HG02943 (cell line): ENCODE measurements around the gene PPP2R5E.
"Not testable (repeated sequence)": the region's sequence is repeated elsewhere in the genome, so short reads cannot be mapped to it uniquely, and the experiment has no call there.

Experiments used
- ATAC-seq: cut with Tn5 transposase; IDR thresholded peaks from one replicate; pipeline ENCODE4 v1.9.1; 2021; ENCODE audit warnings: mild to moderate bottlenecking, low read depth, moderate library complexity; ENCODE audit not compliant: unreplicated experiment

Gene PPP2R5E

DNA sequence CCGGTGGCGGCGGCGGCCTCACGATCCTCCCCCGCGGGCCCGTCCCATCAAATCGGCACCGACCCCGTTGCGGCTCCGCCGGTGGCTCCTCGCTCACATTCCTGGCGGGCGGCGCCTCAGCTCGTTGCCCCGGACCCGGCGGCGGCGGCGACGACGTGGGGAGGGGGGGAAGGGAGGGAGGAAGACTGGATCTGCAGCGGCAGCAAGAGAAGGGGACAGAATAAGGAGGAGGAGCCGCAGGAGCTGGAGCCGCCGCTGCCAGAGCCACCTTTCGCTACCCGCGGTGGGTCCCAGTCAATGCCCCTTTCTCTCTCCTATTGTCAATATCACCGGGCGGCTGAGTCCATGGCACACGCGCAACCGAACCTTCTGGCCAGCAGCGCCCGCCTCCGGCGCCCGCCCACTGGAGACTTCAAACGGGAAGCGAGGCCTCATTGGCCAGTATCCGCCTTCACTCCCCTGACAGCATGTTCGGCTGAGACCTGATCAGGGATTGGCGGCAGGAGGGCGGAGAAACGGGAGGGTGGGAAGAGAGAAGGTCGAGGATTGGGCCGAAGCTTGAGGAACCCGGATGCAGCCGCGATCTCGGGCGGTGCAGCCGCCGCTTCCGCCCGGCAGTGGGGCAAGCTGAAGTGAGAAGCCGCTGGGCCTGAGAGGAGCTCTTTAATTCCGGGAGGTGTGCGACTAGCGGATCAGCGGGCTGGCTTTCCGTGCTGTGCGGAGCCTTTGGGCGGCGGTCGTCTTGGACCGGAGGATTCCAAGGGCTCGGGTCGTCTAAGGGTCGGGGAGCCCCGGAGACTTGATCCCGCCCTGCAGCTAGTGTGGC is at the start of gene PPP2R5E:
Gene PPP2R5E (minus strand): TSS at position 378 of the 826 bp plus-strand sequence. CDS start 3,692 bp downstream, outside the sequence.
- ATAC-seq: peak; percentile 95

DNA sequence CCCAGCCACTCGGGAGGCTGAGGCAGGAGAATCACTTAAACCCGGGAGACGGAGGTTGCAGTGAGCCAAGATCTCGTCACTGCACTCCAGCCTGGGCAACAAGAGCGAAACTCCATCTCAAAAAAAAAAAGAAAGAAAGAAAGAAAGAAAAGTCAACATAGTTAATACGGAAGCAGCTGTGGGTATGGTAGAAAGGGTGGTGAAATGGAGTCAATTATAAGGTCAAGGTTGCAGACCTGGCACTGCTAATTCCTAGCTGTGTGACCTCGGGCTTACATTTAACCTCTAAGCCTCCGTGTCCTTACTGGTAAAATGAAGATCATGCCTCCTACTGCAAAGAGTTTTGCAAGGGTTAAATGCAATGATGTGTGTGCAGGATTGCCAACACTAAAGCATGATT is 39.9 kb upstream of the PPP2R5E start:
- ATAC-seq: not testable (repeated sequence)

DNA sequence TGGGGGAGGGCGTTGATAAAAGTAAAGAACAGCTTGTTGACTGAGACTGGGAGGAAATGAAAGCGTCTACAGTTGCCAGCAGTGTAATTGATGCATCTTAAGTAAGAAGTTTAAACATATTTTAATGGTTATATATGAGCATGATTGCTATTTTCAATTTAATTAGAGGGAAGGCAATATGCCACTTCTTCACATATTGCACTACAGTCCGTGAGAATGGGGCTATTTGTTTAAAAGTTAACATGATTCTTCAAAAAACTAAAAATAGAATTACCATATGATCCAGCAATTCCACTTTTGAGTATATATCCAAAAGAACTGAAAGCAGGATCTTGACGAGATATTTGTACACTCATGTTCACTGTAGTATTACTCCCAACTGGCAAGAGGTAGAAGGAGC is 38.3 kb upstream of the PPP2R5E start:
- ATAC-seq: no peak

DNA sequence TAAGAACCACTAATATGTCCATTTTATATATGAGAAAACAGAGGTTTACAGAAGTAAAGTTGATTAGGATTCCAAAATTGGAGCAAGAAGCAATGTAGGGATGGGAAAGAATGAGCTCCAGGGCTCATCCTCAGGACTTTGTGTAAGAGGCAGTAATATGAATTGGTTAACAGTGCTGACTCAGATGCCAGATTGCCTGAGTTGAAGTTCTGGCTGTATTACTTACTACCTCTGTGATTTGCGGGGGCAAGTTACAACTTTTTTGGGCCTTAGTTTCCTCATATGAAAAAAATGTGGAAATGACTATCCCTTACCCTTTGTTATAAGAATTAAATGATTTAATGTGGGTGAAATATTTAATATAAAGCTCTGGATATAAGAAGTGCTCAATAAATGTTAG is 35.1 kb upstream of the PPP2R5E start:
- no peak for ATAC-seq

DNA sequence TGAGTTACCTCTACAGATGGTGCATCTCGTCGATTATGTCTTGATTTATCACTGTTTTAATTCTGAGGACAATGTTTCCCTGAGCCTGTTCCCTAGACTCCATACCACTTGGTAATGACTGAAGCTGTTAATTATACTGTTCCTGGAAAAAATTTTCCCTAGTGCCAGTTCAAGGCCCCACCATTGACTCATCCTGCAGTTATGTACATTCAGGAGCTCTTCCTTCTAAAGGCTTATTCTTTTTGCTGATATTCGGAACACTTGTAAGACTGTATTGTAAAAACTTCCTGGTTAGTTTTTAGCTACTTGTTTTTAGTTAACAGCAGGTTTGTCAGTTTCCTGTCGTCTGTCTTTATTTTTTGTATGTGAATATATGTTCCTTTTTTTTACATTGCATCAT is 30.4 kb upstream of the PPP2R5E start:
- no peak for ATAC-seq

DNA sequence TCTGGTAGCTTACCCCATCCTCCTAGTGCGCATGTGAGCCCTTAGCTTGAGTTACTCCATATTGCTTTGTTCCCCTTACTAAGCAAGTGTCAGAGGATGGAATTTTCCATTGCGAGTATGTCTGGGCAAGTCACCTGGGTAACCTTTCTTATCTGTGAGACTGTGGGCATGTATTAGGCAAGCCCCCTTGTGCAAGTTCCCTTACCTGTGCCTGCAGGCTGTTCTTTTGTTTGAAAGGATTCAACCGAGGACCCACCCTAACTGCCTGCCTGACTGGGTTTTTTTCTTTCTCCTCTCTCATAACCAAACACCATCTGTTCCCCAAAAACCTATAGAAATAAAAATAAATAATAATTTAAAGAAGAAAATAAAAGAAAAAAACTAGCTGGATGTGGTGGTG is 22.3 kb upstream of the PPP2R5E start:
- no peak for ATAC-seq

DNA sequence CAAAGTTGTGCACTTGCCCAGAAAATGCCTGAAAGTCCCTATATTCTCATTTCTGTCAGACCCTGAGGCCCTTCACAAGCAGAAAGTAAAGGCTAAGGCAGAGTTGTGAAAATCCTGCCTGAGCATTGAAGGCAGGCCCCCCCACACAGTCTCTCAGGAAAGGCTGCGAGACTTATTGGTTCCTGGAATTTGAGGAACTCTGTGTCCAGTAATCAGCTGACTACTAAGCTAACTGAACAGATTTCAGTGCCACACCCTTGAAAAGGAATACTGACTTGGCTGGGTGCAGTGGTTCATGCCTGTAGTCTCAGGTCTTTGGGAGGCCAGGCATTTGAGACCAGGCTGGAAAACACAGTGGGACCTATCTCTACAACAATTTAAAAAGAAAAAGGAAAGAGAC is 21.1 kb upstream of the PPP2R5E start:
- no peak for ATAC-seq

DNA sequence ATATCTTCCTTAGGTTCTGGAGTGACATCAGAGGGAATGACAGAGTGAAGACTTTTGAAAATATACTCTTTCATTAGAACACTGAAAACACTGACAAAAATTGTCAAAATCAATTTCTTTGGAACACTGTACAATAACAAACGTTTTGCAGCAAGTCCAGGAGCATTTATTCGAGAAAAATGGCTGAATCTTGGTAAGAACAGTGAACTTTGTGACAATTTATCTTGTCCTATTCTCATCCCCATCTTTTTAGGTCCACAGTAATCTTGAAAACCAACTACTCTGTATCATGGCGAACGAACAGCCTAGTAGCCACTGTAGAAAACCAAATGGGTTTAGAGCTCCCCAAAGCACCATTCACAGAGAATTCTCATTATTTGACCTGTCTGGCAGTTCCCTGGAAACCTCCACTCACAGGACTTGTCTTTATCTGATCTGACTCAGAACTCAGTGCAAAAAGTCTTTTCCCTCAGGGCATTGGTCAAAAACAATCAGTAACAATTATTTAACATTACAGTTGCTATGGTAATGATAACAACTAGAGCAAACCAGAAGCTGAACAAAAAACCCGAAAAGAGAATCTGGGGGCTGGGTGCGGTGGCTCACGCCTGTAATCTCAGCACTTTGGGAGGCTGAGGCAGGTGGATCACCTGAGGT is 20.3 kb upstream of the PPP2R5E start:
- ATAC-seq: no peak

DNA sequence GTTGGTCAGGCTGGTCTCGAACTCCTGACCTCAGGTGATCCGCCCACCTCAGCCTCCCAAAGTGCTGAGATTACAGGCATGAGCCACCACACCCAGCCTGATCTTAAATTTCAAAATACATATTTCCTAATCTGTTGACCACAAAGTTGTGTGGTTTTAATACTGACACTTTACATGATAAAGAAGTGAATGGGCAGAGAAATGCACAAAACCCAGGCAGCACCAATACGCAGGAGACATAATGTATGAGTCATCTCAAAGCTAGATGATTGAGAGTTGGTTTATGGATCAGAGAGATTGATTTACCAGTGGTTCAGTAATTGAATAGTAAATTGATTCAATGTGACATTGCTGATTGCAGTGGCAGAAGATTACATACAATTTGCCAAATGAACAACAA is 19.2 kb upstream of the PPP2R5E start:
- no peak for ATAC-seq

DNA sequence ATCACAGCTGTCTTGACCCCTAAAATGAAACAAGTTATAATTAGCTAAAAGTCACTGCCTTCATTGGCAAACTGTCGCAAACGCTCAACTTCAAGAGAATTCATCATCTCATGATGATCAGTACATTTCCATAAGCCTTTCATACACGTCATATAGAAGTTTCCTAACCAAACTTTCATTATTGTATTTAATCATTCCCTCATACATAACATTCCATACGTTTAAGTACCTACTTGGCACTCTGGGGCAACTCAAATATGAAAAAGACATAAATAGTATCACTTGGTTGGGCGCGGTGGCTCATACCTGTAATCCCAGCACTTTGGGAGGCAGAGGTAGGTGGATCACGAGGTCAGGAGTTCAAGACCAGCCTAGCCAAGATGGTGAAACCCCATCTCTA is 12.4 kb upstream of the PPP2R5E start:
- ATAC-seq: no peak

DNA sequence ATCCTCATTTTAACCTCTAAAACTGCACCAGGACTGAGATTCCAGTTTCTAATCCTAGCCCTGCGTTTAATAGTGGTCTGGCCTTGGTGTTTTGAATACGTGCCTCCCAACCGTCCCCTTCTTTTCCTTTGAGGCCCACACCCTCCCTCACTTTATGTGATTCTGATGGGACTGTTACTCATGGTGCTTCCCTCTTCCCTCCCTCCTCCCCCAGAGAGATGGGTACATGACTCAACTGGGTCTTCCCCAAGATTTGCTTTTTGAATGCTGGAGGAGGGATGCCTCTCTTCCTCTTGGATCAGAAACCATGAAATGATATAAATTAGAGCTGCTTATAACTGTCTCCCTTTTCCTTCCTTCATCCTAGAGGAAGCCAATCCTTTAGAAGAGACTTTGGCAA is 8.2 kb upstream of the PPP2R5E start:
- no peak for ATAC-seq

DNA sequence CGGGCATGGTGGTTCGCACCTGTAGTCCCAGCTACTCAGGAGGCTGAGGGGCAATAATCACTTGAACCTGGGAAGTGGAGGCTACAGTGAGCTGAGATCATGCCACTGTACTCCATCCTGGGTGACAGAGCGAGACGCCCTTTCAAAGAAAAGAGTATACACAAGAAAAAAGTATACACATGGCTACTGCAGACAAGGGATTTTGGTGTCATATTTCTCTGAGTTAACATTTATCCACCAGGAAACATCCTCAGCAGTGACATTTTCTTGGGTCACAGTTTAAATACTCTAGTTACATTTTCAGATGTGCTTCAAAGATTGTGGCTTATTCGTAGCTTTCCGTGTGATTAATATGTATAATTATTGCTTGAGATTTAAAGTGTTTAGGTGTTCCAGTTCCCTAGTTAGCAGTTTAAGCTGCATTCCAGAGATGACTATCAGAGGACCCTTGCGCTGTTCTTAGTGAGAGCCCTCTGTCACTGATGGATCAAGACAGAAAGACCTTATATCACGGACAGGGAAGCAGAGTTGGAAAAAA is 4.7 kb upstream of the PPP2R5E start:
- no peak for ATAC-seq

DNA sequence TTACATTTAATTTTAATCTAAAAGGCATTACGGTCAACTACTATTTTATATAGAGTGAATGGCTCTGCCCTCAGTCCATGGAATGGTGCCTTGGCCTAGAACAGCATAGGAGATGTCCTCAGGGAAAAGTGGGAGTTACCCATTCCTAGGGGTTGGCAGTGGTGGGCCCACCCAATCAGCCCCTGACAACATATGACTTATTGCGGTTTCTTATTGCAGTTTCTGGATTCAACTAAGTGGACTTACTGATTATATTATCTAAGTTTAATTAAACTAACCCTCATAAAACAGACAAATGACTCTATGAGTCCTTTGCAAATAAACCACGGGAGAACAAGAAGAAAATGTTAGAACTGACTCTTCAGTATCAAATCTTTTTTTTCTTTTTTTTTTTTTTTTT is 2.3 kb upstream of the PPP2R5E start:
- no peak for ATAC-seq

DNA sequence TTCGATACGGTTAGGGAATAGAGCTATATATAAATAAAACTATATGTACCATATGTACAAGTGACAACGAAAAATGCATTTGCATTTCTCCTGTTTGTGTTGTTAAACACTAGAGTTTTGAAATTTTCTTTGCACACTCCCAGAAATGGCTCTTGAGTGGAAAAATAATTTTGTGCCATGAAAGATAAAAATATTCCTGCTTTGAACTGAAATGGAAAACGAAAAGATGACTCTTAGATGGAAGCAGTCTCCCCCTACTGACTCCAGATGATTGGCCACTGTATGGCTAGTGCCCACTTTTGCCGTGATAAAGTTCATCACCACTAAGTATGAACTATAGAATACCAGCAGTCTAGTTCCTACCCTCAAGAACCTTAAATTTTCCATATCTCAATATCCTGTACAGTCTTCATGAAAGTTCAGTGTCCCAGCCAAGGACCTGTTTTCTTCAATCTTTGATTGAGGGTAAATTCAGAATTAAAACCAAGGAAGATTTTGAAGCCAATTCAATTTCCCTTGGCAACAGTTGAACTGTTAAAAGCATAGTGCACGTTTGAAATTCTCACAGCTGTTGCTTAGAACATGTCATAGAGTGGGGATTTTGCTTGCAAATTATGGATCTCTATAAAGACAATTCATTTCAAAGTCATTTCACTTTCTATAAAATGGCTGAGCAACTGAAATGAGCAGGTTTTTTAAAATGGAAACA is 1.6 kb upstream of the PPP2R5E start:
- ATAC-seq: no peak

DNA sequence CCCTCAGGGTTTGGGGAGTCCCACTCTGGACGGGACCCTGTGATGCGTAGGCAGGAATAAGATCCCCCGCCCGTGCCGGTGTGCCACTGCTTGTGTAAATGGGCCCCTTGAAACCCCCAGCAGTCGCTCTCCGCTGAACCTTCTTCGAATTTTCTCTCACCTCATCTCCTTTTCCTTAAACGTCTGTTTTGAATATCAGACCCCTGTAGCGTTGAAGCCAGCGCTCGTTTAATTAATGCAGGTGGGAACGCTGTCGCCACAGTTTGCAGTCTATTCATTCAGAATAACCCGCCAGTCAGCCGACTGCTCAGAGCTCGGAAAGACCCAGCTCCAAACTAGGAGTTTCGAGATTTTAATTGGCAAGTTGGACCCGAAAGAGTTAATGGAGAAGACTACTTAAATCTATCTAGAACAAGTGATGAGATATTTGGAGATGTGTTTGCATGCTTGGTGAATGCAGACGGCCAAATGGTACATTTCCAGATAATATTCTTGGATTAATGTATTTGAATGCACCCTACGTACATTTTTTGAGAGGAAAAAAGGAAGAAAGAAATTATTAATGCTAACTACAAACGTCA is 739 bp upstream of the PPP2R5E start:
- no peak for ATAC-seq

DNA sequence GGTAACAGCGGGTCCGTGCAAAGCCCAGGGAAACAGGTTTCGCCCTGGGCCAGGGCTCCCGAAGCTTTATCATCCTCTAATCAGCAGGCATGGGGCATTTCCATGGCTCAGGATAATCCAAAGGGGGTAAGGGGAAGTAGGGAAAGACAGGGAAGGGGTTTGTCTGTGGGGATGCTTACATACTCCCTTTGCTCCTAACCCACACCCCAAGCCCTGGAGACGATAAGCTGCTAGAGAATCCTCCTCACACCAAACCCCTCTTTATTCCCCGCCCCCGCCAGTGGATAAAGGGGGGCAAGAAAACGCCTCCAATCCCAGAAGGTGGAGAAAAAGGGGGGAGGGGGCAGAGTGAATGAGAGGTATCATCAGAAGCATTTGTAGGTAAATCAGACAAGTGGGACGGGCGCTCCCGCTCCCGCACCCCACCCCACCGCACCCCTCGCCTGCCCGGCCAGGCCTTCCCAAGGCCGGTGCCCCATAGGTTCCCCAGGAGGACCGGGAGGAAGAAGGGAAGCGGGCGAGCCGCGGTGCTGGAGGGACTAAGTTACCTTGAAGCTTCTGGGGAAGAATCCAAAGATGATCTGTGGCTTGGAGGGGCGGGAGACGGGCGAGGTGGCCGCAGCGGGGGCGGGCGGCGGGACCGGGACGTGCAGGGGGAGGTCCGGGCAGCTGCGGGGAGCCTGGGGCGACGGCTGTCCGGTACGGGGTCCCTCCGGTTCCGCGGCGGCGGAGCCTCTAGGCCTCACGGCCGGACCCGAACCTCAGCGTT is 762 bp downstream of the PPP2R5E start:
- peak; percentile 15 for ATAC-seq

DNA sequence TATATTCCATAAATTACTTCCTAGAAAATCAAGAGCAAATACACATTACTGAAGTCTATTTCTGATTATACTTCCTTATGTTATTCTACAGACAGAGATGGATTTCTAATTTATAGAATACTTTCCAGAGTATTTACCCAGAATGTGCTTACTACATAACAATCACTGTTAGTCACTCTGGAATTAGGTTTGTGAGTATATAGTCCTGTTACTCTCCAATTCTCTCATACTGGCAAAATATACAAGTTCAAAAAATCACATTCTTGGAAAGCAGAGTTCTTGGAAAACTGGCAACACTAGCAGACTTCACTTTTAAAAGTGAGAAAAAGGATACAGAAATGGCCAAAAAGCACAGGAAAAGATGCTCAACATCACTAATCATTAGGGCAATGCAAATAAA is 7.3 kb downstream of the PPP2R5E start:
- ATAC-seq: no peak

DNA sequence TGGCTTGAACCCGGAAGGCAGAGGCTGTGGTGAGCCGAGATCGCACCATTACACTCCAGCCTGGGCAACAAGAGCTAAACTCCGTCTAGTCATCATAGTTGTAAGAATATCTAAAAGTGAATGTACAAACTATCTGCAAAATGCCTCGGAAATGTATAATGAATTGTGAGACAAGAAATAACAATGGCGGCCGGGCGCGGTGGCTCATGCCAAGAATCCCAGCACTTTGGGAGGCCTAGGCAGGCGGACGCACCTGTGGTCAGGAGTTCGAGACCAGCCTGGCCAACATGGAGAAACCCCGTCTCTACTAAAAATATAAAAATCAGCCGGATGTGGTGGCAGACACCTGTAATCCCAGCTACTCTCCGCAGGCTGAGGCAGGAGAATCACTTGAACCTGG is 9.7 kb downstream of the PPP2R5E start:
- no peak for ATAC-seq

DNA sequence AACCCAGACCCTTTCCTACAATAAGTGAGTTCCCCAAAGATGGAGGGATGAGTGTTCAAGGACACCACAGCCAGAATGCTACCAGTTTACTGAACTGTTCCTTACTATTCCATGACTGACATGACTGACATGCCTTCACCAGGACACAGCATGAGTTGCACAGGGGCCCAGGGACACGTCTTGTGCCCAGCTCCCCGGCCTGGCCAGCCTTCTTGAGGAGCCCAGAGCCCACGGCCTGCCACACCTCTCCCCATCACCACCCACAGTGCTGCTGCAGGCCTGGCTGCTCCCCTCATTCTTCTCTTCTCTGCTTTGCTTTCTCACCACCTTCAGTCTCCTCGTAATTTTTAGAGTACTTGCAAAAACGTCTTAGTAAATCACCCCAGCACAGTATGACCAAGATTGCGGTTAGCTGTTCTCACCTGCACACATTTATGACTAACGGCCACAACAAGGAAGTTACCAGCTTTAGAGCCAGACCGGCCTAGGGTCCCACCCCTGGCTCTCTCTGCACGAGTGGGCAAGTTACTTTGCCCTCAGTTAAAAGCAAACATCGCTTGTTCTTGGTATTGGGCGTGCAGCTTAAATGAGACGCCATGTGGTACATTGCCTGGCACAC is 18.5 kb downstream of the PPP2R5E start:
- no peak for ATAC-seq
